ENCODE measurements around the gene LCLAT1. TPM values are rescaled to one million over a fixed set of nuclear protein-coding genes. Genes with fewer than 3 reads are reported as not detected.

The LCLAT1 gene
- total RNA-seq, 1 experiment from 2014 or later: 32.9 TPM

DNA sequence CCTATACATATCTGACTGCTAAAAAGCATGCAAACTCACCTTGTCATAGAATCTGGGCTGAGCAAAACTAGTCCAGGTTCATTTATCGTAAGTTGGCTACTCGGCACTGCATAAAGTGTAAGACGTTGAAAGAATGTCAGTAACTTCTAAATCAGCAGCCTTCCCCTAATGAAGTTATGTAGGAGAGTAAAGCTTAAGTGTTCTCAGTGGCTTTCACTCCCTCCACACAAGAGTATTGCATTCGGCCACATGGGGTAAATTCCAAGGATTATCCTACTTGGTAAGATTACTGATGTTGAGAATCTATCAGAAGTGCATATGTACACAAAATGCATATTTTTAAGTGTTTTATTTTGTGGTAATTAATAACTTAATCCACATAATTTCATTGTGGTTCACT lies 130.1 kb downstream of the LCLAT1 start:
- no peak overlapping the region for H3K14ac ChIP-seq (ENCODE audit: insufficient read depth, low read length)
- TF ChIP-seq, protein P1, sequence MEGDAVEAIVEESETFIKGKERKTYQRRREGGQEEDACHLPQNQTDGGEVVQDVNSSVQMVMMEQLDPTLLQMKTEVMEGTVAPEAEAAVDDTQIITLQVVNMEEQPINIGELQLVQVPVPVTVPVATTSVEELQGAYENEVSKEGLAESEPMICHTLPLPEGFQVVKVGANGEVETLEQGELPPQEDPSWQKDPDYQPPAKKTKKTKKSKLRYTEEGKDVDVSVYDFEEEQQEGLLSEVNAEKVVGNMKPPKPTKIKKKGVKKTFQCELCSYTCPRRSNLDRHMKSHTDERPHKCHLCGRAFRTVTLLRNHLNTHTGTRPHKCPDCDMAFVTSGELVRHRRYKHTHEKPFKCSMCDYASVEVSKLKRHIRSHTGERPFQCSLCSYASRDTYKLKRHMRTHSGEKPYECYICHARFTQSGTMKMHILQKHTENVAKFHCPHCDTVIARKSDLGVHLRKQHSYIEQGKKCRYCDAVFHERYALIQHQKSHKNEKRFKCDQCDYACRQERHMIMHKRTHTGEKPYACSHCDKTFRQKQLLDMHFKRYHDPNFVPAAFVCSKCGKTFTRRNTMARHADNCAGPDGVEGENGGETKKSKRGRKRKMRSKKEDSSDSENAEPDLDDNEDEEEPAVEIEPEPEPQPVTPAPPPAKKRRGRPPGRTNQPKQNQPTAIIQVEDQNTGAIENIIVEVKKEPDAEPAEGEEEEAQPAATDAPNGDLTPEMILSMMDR (conservative IDR thresholded peaks at IDR 0.05): no peak

More for the DNA sequence above, 130.1 kb downstream of the LCLAT1 start:
- Mint-ChIP-seq H3K36me3 (ENCODE audit: insufficient read depth in 1 of 3, low read depth in 3 of 3) (peaks cover 0 to 7% (median 4%) of the 10 kb centered on the region in 3 experiments; a peak in 1 of 7 replicates), H3K4me3 (no peak overlapping the region), H3K27ac (no peak overlapping the region), H3K9me3 (no peaks in the 10 kb centered on the region), H3K4me1 (peaks cover 52 to 66% of the 10 kb centered on the region in 2 experiments), H3K27me3 (ENCODE audit: low read depth) (no peaks in the 10 kb centered on the region)
- H2BK20ac ChIP-seq (ENCODE audit: low read depth, low read length, poor library complexity, severe bottlenecking): no peak overlapping the region
- no peaks in the 10 kb centered on the region for H3K27me3 ChIP-seq (ENCODE audit: insufficient read depth, low read length)
- H3K9me3 ChIP-seq (ENCODE audit: control insufficient read depth, low read depth, low read length): no peaks in the 10 kb centered on the region
- H2BK15ac ChIP-seq (ENCODE audit: low read depth, low read length): no peak overlapping the region
- no peak overlapping the region for H3K4me2 ChIP-seq (ENCODE audit: insufficient read depth, insufficient read length, low read length)
- H3K79me2 ChIP-seq (ENCODE audit: insufficient read depth, low read length): no peaks in the 10 kb centered on the region
- no peak overlapping the region for H3K4ac ChIP-seq (ENCODE audit: low read depth, low read length)
- no peak overlapping the region for H3K18ac ChIP-seq (ENCODE audit: insufficient read length, low read depth, low read length)
- H2AFZ ChIP-seq (ENCODE audit: low read length): no peak overlapping the region
- H3T11ph ChIP-seq (ENCODE audit: low read length): no peak overlapping the region
- peaks cover 7% of the 10 kb centered on the region; the same call in 1 of the 2 replicates for H3K4me1 ChIP-seq (ENCODE audit: insufficient read depth, low read length)
- H4K5ac ChIP-seq (ENCODE audit: insufficient read length, low read depth, low read length): no peak overlapping the region
- no peak overlapping the region for H4K91ac ChIP-seq (ENCODE audit: insufficient read length, low read depth, low read length)
- WGBS (ENCODE audit: extremely low coverage, insufficient read length, low lambda C conversion rate): no CpG with 5 or more reads among the region's 4 CpGs
- no peak overlapping the region for H2BK5ac ChIP-seq (ENCODE audit: insufficient read length, low read length)
- H2BK120ac ChIP-seq (ENCODE audit: low read depth, low read length, poor library complexity, severe bottlenecking): no peak overlapping the region
- no peak overlapping the region for H4K8ac ChIP-seq (replicated peaks; ENCODE audit: insufficient read length, low read depth, low read length)
- DNase-seq: no peak
- H3K23me2 ChIP-seq (ENCODE audit: insufficient read length, low read depth, low read length, poor library complexity, severe bottlenecking): no peaks in the 10 kb centered on the region
- H3K79me1 ChIP-seq (ENCODE audit: insufficient read depth, low read depth, low read length, poor library complexity, severe bottlenecking): no peaks in the 10 kb centered on the region
- no peak overlapping the region for H3K27ac ChIP-seq (ENCODE audit: insufficient read length, low read depth, low read length)
- no peaks in the 10 kb centered on the region for H4K20me1 ChIP-seq (ENCODE audit: control insufficient read depth, insufficient read depth, insufficient read length)
- no peak overlapping the region for H3K56ac ChIP-seq (ENCODE audit: insufficient read length, low read depth, low read length)
- H2AK5ac ChIP-seq (ENCODE audit: insufficient read length, low read length): no peak overlapping the region
- no peak overlapping the region for H3K23ac ChIP-seq (ENCODE audit: insufficient read length, low read depth, low read length)
- H2BK12ac ChIP-seq (ENCODE audit: insufficient read length, low read depth, low read length): no peak overlapping the region
- no peak overlapping the region for H3K9ac ChIP-seq (ENCODE audit: extremely low read depth, insufficient read length, low read length)

Data from H9 (cell line).